Breast epithelium (tissue), 3 donors: ENCODE data around the gene DSCAM.

Experiments
- CTCF ChIP-seq, 3 donors: fragments of 450-650 bp; IDR thresholded peaks; one replicate each; pipeline ENCODE4 v1.5.1; 2016 to 2017; ENCODE audit warnings: antibody characterized with exemption in 3 of 3, mild to moderate bottlenecking in 3 of 3, moderate library complexity in 3 of 3
- POLR2A ChIP-seq: fragments of 450-650 bp; IDR thresholded peaks from one replicate; pipeline ENCODE4 v1.6.1; 2016; ENCODE audit warnings: antibody characterized with exemption, mild to moderate bottlenecking, moderate library complexity
- POLR2AphosphoS5 ChIP-seq, 3 donors: sonication (generic); formaldehyde crosslinking; IDR thresholded peaks; one replicate each; pipeline ENCODE4 v1.6.1; 2017; ENCODE audit warnings: antibody characterized with exemption in 3 of 3

DNA sequence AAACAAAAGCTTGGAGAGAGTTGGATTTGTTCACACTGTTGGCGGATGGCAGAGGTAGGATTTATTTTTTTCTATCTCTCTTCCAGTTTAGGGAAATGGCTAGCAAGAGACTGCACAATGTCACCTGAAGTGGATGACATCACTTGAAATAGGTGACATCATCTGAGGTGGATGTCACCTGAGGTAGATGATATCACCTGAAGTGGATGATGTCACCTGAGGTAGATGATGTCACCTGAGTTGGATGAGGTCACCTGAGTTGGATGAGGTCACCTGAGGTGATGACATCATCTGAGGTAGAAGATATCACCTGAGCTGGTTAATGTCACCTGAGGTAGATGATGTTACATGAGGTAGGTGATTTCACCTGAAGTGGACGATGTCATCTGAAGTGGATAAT, 413.4 kb downstream of the DSCAM start:
- TF ChIP-seq CTCF (IDR thresholded peaks at IDR 0.05) (no peak), POLR2AphosphoS5 (IDR thresholded peaks at IDR 0.05) (no peak), POLR2A (no peak)
